PFSK-1 (cell line): ENCODE measurements around the gene HMGCL.

Experiments
- FOXP2 ChIP-seq: optimal IDR thresholded peaks from 2 replicates; pipeline ENCODE3; 2011; ENCODE audit warnings: borderline replicate concordance, control low read depth, inconsistent platforms; ENCODE audit not compliant: insufficient read depth; ENCODE audit errors: extremely low read length, extremely low read depth
- POLR2AphosphoS5 ChIP-seq: IDR thresholded peaks from 2 replicates; pipeline ENCODE4 v1.6.1; 2012; ENCODE audit warnings: low read depth, mild to moderate bottlenecking, control low read depth, low read length, moderate library complexity
- REST ChIP-seq, 2 experiments: IDR thresholded peaks; 2 replicates each; pipeline versions ENCODE4 v1.6.1 to v1.8.0; 2011 to 2012; ENCODE audit warnings: low read depth in 2 of 2, low read length in 2 of 2, control low read depth in 1 of 2, inconsistent platforms in 1 of 2, mild to moderate bottlenecking in 1 of 2, moderate library complexity in 1 of 2; ENCODE audit not compliant: insufficient read depth in 1 of 2
- SIN3A ChIP-seq: IDR thresholded peaks from 2 replicates; pipeline ENCODE4 v1.6.1; 2012; ENCODE audit warnings: mild to moderate bottlenecking, low read length, moderate library complexity, borderline replicate concordance; ENCODE audit not compliant: insufficient read depth
- TAF1 ChIP-seq: IDR thresholded peaks from 2 replicates; pipeline ENCODE4 v1.6.1; 2012; ENCODE audit warnings: low read length, control low read depth, borderline replicate concordance; ENCODE audit not compliant: insufficient read depth

Gene HMGCL

GRCh38 chr1:23792151-23792945 is 32.9 kb downstream of the HMGCL start:
- TF ChIP-seq FOXP2 (no peak), SIN3A (no peak), REST (IDR thresholded peaks at IDR 0.05; ENCODE audit: insufficient read depth in 1 of 2, low read depth in 2 of 2, low read length in 2 of 2) (no peak), TAF1 (no peak), POLR2AphosphoS5 (no peak)

- no peak for TF ChIP-seq TAF1
- no peak for TF ChIP-seq SIN3A
Observed at GRCh38 chr1:23791516-23792047, 33.6 kb downstream of the HMGCL start.

GRCh38 chr1:23790696-23791515 is 34.3 kb downstream of the HMGCL start, which contains the start of gene LYPLA2:
Gene LYPLA2, plus strand, starts transcription at chr1:23791145. Its CDS starts 1,538 bp downstream, at chr1:23792683.
- TF ChIP-seq POLR2AphosphoS5, result peak; percentile 65
- no peak for TF ChIP-seq FOXP2
- TF ChIP-seq TAF1, result no peak
- TF ChIP-seq SIN3A, result 0 out of 2 replicates have a peak, but pooled peaks have one; percentile 29
- peak in 1 of 2 experiments; percentile 25; a peak in 1 of 4 replicates for TF ChIP-seq REST (IDR thresholded peaks at IDR 0.05; ENCODE audit: insufficient read depth in 1 of 2, low read depth in 2 of 2, low read length in 2 of 2)

- TF ChIP-seq POLR2AphosphoS5, result no peak
- no peak for TF ChIP-seq SIN3A
- no peak for TF ChIP-seq TAF1
- no peak for TF ChIP-seq REST (IDR thresholded peaks at IDR 0.05; ENCODE audit: insufficient read depth in 1 of 2, low read depth in 2 of 2, low read length in 2 of 2)
- TF ChIP-seq FOXP2, result no peak
Observed at GRCh38 chr1:23788695-23789094, 36.5 kb downstream of the HMGCL start.

GRCh38 chr1:23787701-23788100 is 37.5 kb downstream of the HMGCL start:
- no peak for TF ChIP-seq TAF1
- TF ChIP-seq POLR2AphosphoS5, result no peak
- no peak for TF ChIP-seq REST (IDR thresholded peaks at IDR 0.05; ENCODE audit: insufficient read depth in 1 of 2, low read depth in 2 of 2, low read length in 2 of 2)
- TF ChIP-seq FOXP2, result no peak
- no peak for TF ChIP-seq SIN3A
